Measurements from ENCODE around the gene ARL4C. TPM values are rescaled to one million over a fixed set of nuclear protein-coding genes. Genes with fewer than 3 reads are reported as not detected.

ARL4C gene
- total and polyA plus RNA-seq, 2 of the 8 experiments (the other 6 are each of a cell fraction or from before 2014, with no cell fraction given): 7.0 to 16.9 TPM

DNA sequence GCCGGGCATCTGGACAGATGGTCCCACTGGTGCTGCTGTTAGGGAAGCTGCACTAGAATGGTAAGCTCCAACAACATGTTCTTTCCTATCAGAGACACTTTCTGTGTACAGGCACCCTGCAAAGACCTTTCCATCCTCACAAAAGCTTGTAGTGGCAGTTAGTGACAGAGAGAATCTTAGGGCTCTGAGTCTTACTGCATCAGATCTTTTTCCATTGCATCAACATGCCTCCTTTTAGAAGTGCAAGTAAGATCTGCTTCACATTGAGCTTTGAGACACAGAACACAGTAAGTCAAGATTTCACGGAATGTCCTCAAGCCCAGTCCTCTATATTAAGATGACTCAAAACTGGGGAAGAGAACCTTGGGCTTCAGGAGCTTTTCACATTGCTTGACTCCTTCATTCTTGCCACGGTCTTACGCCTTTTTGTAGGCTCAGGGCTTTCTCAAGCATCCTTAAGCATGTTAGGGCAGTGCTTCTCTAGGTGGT, 52.6 kb downstream of the ARL4C start:
- Histone ChIP-seq H4K8ac (ENCODE audit: extremely low read depth, insufficient read depth, low read length) (no peak overlapping the region), H3K23ac (ENCODE audit: insufficient read length) (no peak overlapping the region), H3K27ac (ENCODE audit: low read depth, low read length) (no peak overlapping the region), H3K36me3 (ENCODE audit: control insufficient read depth in 2 of 4, insufficient read depth in 4 of 4, low read length in 3 of 4) (no peaks in the 10 kb centered on the region), H3K23me2 (ENCODE audit: low read depth, low read length) (no peaks in the 10 kb centered on the region), H3K4me3 (ENCODE audit: extremely low read depth in 1 of 4, insufficient read depth in 2 of 4, low read depth in 3 of 4, low read length in 4 of 4) (no peak overlapping the region), H3K18ac (ENCODE audit: extremely low read depth, low read length) (no peak overlapping the region), H3K4me1 (replicated peaks in 1 of 4; ENCODE audit: control insufficient read depth in 3 of 4, insufficient read depth in 4 of 4, low read length in 3 of 4) (peaks cover 2 to 13% (median 3%) of the 10 kb centered on the region in 4 experiments; a peak in 5 of 7 replicates), H2AFZ (ENCODE audit: low read length) (no peak overlapping the region), H2BK12ac (ENCODE audit: low read depth, low read length) (no peak overlapping the region), H2AK5ac (ENCODE audit: low read depth, low read length) (no peak overlapping the region), H4K20me1 (replicated peaks in 1 of 2; ENCODE audit: control insufficient read depth in 1 of 2, insufficient read depth in 2 of 2, low read length in 2 of 2) (no peaks in the 10 kb centered on the region), H2BK15ac (ENCODE audit: low read length) (no peak overlapping the region), H4K91ac (replicated peaks; ENCODE audit: insufficient read length, low read length) (no peak overlapping the region), H3K4ac (replicated peaks; ENCODE audit: insufficient read length, low read depth, low read length) (no peak overlapping the region), H2BK20ac (ENCODE audit: low read length) (no peak overlapping the region), H3K4me2 (ENCODE audit: insufficient read depth in 1 of 2, low read depth in 2 of 2, low read length in 2 of 2) (no peak overlapping the region), H2BK5ac (ENCODE audit: low read depth, low read length) (no peak overlapping the region), H3K14ac (ENCODE audit: insufficient read length) (no peak overlapping the region), H3K79me2 (ENCODE audit: control insufficient read depth in 1 of 2, insufficient read depth in 2 of 2, low read length in 2 of 2) (no peaks in the 10 kb centered on the region), H3K79me1 (ENCODE audit: low read depth, low read length) (no peaks in the 10 kb centered on the region), H3K9me3 (ENCODE audit: insufficient read depth in 2 of 2, low read depth in 1 of 2, low read length in 1 of 2) (no peaks in the 10 kb centered on the region), H4K5ac (ENCODE audit: insufficient read length, low read depth, low read length) (no peak overlapping the region), H2BK120ac (replicated peaks; ENCODE audit: low read depth, low read length) (no peak overlapping the region), H3K9ac (replicated peaks in 1 of 4; ENCODE audit: extremely low read depth in 1 of 4, low read depth in 3 of 4, low read length in 3 of 4) (no peak overlapping the region), H3K56ac (replicated peaks; ENCODE audit: insufficient read length, low read depth, low read length) (no peak overlapping the region), H3K27me3 (replicated peaks in 1 of 4; ENCODE audit: control insufficient read depth in 3 of 4, extremely low read depth in 1 of 4, insufficient read depth in 3 of 4, low read length in 3 of 4) (no peaks in the 10 kb centered on the region; a peak in 2 of 7 replicates)
- FAIRE-seq (no peak), DNase-seq (ENCODE audit: low read depth in 1 of 2, low spot score in 2 of 2) (no peak)
- ChIA-PET CTCF (ENCODE audit: partially characterized antibody) (interaction anchor here (0.9 kb wide), 1 partner anchor 62 kb away, joined by 3 read pairs; no protein-coding TSS in a partner anchor), POLR2A (ENCODE audit: partially characterized antibody) (no interaction called here)
- WGBS, 2 experiments (ENCODE audit: extremely low coverage in 1 of 2, insufficient coverage in 1 of 2, insufficient read length in 1 of 2, insufficient replicate concordance in 2 of 2, low coverage in 1 of 2, low lambda C conversion rate in 2 of 2, missing lambda C conversion rate in 1 of 2): 87% methylated on average over 4 of the region's 4 CpGs; no CpG with 5 or more reads in 1 of the 2 experiments
